Measurements from ENCODE around the gene LGR4. TPM values are rescaled to one million over a fixed set of nuclear protein-coding genes. Genes with fewer than 3 reads are reported as not detected.

The LGR4 gene
- total and polyA plus RNA-seq, 2 of the 13 experiments (the other 11 are each of a cell fraction or from before 2014, with no cell fraction given): 42.1 to 68.7 TPM

GRCh38 chr11:27350511-27350910 is 122.1 kb downstream of the LGR4 start (continued):
- TF ChIP-seq ZNF567 (CRISPR knock-in tag; IDR thresholded peaks at IDR 0.05; ENCODE audit: borderline replicate concordance) (no peak), ZNF800 (CRISPR knock-in tag; IDR thresholded peaks at IDR 0.05) (no peak), ZKSCAN1 (IDR thresholded peaks at IDR 0.05; ENCODE audit: low read length) (no peak)

- BruUV-seq (replicated peaks): no TSS peak
- H3K79me2 ChIP-seq (ENCODE audit: insufficient read depth, low read length): no peaks in the 10 kb centered on the region
- H2AFZ ChIP-seq (ENCODE audit: low read length): no peak overlapping the region
- H3K9ac ChIP-seq (ENCODE audit: insufficient read depth, low read depth, low read length): no peak overlapping the region
- 49% methylated on average over 2 of the region's 2 CpGs for WGBS (ENCODE audit: low lambda C conversion rate)
- intact Hi-C loops (cut with micrococcal nuclease; ENCODE audit: unreplicated experiment) (no loop called here), in situ Hi-C loops (cut with HindIII; ENCODE audit: extremely low pct_ligation_motif_present, low pct_unique_long_range_greater_than_20kb) (no loop called here)
- ChIA-PET CTCF (ENCODE audit: low intra/inter-chr PET ratio, low total read pairs) (no interaction called here), POLR2A (no interaction called here)
- peak; percentile 78 for ATAC-seq
- H3K27ac ChIP-seq (ENCODE audit: extremely low read length, insufficient read depth, low read length): peak overlapping the region; percentile 44
- DNase-seq (ENCODE audit: low spot score): peak; percentile 61
- H3K4me2 ChIP-seq (ENCODE audit: low read depth, low read length): peak overlapping the region; percentile 26; the same call in 1 of the 2 replicates
- H3K27me3 ChIP-seq (ENCODE audit: control insufficient read depth in 1 of 2, insufficient read depth in 2 of 2, low read length in 2 of 2): no peaks in the 10 kb centered on the region
- no peaks in the 10 kb centered on the region for H3K9me3 ChIP-seq (ENCODE audit: low read length)
- no peak overlapping the region; a peak in 1 of 6 replicates for H3K4me3 ChIP-seq (replicated peaks in 1 of 3; ENCODE audit: insufficient read depth in 1 of 3, low read depth in 2 of 3, low read length in 3 of 3)
- FAIRE-seq: peak; percentile 56
- peaks cover 0 to 3% of the 10 kb centered on the region in 2 experiments; a peak in 2 of 5 replicates for H3K36me3 ChIP-seq (replicated peaks in 1 of 2; ENCODE audit: control insufficient read depth in 1 of 2, insufficient read depth in 2 of 2, low read length in 2 of 2)
- no peaks in the 10 kb centered on the region for H4K20me1 ChIP-seq (ENCODE audit: insufficient read depth, low read length)
- peaks cover 50% of the 10 kb centered on the region for H3K4me1 ChIP-seq (ENCODE audit: insufficient read depth, low read length)
- TF ChIP-seq NR2F6 (IDR thresholded peaks at IDR 0.05): peak; percentile 32; the same call in 1 of the 2 replicates
- no peak for TF ChIP-seq NR2F6 (CRISPR knock-in tag; IDR thresholded peaks at IDR 0.05)
- TF ChIP-seq HNF4G (IDR thresholded peaks at IDR 0.05; ENCODE audit: borderline replicate concordance, low read depth, low read length): peak; percentile 28; the same call in 1 of the 2 replicates
- TF ChIP-seq HNF4G (CRISPR knock-in tag; IDR thresholded peaks at IDR 0.05; ENCODE audit: borderline replicate concordance, low read depth): no peak
- no peak for TF ChIP-seq ZNF326 (CRISPR knock-in tag; IDR thresholded peaks at IDR 0.05; ENCODE audit: borderline replicate concordance)
- TF ChIP-seq GATAD1 (CRISPR knock-in tag; IDR thresholded peaks at IDR 0.05): no peak
- 0 out of 2 replicates have a peak, but pooled peaks have one; percentile 21 for TF ChIP-seq FOXP4 (CRISPR knock-in tag; IDR thresholded peaks at IDR 0.05)
- no peak for TF ChIP-seq MLX (CRISPR knock-in tag; IDR thresholded peaks at IDR 0.05)
- no peak for TF ChIP-seq ZNF251 (CRISPR knock-in tag; IDR thresholded peaks at IDR 0.05)
- TF ChIP-seq CEBPZ (IDR thresholded peaks at IDR 0.05; ENCODE audit: low read length): no peak
- TF ChIP-seq ZNF710 (CRISPR knock-in tag; IDR thresholded peaks at IDR 0.05; ENCODE audit: borderline replicate concordance): peak; percentile 66; the same call in 1 of the 2 replicates
These were observed 122.7 kb downstream of the LGR4 start for GRCh38 chr11:27349919-27350318.

Measured in HepG2 (cell line).